HG03571 (cell line): ENCODE measurements around the gene ARHGAP18.

ENCODE experiments used
- ATAC-seq: cut with Tn5 transposase; IDR thresholded peaks from one replicate; pipeline ENCODE4 v1.9.1; 2021; ENCODE audit not compliant: unreplicated experiment

ARHGAP18 gene

DNA sequence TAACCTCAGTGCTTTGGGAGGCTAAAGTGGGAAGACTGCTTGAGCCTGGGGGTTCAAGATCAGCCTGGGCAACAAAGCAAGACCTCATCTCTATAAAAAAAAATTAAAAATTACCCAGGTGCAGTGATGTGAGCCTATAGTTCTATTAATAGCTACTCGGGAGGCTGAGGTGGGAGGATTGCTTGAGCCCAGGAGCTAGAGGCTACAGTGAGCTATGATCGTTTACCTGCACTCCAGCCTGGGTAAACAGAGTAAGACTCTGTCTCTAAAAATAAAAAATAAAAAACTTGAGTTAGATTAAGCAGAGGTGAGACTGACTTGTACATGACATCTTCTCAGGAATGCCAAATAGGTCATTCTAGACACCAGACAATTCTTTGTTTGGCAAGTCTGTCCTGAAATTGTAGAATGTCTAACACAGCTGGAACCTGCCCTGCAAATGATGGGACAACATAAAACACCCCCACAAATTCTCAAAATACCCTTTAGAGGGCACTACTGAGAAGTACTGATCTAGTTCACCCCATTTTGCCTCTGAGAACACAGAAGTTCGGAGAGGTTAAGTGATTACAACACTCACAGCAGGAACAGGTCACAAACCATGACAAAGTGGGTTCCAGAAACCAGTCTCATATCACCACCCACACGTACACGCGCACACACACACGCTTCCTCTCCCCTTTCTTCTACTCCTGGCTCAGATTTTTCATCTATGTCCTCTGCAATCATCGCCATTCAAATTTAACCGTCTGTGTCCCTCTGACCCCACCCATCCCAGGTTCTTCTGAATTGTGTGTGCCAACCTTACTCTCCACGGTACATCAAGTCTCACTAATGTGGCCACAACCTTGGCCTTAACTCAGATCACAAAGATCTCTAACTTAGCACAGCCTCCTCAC lies 38.3 kb downstream of the ARHGAP18 start:
- ATAC-seq: peak; percentile 84

DNA sequence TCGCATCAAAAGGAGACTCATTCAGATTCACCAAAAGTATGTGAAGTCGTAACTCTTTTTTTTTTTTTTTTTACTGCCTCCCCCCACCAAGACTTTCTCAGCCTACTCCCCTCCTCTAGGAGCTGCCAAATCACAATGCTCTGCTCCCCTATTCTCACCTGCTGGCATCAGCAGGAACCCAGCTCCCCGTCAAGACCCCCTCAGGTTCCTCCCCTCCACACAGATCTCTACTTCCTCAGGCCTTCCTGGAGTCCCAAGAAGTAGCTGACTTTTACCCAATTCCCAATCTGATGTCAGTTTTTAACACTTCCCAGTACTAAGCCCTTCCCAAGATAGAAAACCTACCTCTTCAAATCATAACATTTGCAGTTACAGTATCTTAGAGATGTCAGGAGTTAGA lies 39.3 kb downstream of the ARHGAP18 start:
- no peak for ATAC-seq

DNA sequence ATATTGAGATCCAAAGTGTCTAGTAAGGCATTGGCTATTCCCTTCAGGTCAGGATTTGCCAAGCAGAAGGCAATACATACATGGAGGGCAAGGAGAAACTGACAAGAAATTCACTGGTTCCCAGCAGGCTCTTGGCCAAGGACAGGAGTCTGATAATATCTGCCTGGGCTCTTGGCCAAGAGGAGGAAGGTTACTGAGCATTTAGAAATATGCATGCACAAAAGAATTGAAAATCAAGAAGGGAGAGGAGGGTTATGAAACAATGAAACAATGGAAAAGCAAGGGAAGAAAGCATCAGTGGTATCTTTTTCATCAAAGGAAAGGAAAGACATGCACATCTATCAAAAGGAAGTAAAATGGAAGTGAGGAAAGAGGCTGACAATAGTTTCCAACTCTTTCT lies 42.4 kb downstream of the ARHGAP18 start:
- ATAC-seq: no peak

DNA sequence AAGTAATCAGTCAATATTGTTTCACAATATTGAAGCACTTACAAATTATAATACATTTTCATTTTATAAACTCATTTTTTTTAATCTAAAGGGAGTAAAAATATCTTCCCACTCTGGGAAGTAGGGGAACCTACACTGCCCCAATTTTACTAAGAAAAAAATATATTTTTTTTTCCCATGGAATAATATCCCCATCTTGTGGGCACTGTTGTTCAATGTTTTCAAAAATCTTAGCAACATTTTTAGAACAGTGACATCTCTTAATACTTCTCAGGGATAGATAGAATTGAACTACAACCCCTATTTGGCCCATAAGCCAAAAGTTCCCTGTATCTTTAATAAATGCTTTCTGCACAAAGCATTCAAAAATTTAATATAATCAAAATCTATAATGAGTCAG lies 42.9 kb downstream of the ARHGAP18 start:
- no peak for ATAC-seq

DNA sequence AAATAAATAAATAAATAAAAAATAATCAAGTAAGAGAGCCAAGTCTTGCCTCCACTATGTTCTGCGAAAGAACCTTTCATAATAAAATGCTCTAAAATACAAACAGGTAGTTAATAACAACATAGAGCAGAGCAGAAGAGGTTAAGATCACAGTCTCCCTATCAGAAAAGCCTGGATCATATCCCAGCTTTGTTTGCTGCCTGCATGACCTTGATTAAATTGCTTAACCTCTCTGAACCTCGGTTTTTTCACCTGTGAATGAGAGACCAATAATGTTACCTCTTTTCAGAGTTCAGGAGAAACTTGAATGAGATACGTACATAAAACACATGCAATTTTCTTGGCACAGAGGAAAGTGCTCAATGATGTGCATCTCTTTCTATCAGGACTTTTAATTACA lies 44.4 kb downstream of the ARHGAP18 start:
- no peak for ATAC-seq

DNA sequence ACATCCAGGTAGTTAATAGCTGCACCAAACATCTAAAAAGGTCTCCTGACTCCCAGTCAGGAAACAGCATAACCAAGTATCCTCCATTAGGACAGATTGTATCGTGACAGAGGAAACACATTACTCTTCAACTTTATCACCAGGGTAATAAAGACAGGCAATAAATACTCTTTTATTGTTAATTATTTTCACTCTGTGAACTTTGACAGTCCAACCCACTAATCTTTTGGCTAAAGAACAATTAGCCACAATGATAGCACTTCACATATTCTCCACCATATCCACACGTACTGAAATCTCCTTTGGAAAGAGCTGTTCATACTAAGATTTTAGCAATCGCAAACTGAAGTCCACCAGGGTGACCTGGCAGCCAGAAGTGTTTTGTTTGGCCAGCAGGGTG lies 46.4 kb downstream of the ARHGAP18 start:
- no peak for ATAC-seq

DNA sequence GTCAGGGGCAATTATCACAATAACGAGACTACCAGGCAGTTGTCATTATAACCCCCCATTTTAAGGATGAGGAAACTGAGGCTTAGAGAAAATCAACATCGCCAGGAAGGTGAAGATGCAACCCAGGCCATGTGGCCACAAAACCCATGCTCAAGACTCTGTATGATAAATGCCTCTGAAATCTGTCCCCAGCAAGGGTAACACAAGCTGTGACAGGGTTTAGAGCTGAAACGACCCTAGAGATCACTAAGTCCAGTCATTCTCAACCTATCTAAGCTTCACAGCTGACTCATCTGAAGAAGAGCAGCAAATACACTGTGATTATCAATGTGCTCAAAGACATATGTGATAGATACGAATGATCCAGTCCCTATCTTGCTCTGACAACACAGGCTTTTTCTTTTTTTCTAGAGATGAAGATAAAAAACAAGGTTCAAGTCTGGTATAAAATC lies 47.0 kb downstream of the ARHGAP18 start:
- no peak for ATAC-seq

DNA sequence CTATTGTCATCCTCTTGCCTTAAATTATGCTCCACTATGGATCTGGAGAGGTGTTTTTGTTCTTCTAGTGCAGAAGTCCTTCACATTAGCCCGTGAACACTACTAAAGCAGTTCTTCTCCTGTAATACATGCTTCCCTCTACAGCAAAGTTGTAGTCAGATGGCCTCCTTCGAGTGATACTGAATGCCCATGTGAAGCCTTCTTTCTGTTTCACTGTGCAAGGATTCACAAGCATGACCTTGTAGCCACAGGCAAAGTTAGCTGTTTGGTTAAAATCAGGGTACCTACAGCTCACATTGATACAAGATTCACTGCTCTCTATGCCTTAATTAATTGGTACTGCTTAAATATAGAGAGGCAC lies 47.6 kb downstream of the ARHGAP18 start:
- peak; percentile 66 for ATAC-seq

DNA sequence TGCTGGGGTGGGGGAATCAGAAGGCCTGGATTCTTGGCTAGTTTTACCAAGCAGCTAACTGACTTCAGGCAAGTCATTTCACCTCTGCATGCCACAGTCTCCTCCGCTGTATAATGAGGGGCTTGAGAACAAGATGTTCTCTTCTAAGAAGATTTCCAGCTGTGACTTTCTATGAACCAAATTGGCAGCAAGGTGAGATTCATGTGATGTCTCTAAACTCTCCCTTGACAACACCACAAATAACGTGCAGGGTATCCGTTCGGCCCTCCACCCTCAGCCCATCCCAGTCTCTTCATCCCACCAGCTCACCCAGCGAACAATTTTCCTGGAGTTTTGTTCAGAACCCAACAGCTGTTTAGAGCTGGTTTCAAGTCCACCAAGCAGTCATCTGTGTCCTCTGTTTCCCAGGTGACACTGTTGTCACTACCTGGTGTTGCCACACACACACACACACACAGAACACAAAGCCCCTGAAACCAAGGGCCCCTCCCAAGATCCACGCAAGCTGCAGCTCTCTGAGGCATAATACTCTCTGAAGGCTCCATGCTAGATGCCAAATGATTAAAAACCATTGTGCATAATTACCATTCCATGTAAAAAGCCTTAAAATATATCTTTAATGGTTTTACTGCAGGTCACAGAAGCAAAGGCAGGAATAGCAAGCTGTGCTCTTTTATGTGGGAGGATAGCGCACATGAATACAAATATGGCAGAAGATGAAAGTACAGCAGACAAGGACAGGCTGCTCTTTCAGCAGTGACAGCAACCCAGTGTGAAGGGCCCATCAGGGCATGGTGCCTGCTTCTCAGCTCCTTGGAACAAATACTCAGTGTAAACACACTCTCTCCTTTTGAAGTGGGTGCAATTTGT lies 48.2 kb downstream of the ARHGAP18 start:
- ATAC-seq: peak; percentile 11

DNA sequence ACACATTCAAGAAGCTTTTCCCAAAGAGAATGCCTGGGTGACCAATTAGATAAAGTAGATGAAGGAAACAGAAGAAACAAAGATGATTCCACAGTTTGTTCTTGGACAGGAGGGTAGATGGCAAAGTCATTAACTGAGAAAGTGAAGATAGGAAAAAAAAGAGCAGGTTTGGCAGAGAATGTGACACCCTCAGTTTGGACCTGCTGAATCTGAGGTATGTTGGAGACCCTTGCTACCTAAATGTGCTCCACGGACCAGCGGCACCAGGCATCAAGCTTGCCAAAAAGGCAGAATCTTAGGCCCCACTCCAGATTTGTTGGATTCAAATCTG lies 49.7 kb downstream of the ARHGAP18 start:
- no peak for ATAC-seq

DNA sequence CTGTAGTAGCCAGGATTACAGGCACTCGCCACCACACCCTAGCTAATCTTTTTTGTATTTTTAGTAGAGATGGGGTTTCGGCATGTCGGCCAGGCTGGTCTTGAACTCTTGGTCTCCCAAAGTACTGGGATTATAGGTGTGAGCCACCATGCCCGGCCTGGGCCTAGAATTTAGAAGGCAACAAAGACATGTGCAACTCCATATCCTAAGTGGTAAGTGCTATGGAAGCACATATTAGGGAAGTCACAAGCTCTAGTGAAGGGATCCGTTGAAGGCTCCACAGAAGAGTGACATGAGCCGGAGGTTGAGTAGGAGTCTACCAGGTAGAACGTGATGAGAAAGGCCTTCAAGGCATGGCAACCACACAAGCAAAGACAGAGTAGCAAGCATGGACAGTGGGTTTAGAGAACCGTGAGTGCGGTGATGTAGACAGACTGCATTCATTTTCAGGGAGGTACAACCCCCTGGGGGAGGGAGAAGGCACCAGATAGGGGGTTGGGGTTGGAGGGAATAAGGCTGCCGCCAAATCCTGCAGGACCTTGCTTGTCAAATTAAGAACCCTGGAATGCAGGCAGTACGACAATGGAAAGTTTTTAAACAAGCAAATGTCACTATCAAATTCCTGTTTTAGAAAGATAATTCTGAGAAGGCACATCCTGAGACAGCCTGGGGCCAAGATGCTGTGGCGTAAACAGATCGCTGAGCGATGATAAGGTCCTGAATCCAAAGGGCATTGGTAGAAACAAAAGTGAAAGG lies 50.2 kb downstream of the ARHGAP18 start:
- ATAC-seq: no peak

DNA sequence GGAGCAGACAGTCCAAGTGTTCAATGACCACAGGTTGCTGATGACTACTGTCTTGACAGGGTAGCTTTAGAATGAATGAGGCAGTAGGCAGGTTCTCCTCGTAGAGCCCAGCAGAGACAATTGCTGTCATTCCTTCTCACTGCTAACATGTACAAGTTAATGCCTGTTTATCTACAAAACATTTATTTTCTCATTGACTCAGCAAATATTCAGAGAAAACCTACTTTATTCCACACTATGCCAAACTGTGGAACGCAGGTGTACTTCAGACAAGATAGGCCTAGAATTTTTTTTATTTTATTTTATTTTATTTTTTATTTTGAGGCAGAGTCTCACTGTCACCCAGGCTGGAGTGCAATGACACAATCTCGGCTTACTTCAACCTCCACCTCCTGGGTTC lies 50.8 kb downstream of the ARHGAP18 start:
- no peak for ATAC-seq

DNA sequence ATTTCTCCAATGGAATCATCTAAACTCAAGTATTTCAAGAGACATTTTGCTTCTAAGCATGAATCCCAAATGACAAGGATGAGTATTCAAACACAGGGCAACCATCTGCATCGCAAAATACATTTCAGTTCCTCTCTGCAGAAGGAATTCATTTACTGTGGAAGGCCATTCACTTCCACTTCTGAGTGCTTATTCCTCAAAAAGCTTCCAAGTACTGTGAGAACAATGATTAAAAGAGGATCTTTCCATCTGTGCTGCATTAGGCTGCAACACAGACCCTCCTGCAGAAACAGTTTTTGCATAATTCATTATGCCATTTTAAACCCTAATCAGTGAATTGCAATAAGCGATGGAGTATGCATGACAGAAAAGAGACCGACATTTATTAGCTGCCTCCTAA lies 52.5 kb downstream of the ARHGAP18 start:
- ATAC-seq: no peak

DNA sequence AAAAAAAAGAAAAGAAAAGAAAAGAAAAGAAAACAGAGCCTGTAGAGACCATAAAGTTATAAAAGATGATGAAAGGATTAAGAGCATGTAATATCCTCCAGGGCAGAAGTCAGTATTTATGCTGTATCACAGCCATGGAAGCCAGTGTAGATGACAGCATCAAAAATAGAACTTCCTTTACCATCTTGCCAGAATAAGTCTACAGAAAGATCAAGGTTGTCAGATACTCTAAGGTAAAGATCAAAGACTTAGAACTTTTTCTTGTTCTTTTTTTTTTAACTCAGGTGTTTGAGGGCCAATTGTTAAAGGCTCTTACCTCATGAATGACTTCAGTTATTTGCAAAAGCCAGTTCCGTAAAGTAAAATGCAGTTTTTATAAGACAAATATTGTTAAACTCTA lies 54.6 kb downstream of the ARHGAP18 start:
- ATAC-seq: no peak

DNA sequence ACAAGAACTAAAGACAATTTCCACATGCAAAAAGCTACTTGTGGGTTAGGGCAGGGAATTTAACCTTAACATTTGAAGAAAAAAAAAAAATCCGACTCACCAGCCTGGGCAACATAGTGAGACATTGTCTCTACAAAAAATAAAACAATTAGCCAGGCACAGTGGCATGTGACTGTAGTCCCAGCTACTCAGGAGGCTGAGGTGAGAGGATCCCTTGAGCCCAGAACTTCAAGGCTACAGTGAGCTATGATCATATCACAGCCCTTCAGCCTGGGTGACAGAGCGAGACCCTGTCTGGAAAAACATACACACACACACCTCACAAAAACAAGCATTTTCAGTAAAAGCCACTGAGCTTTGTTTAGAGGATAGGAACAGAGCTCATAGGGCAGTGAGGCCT lies 56.2 kb downstream of the ARHGAP18 start:
- no peak for ATAC-seq

DNA sequence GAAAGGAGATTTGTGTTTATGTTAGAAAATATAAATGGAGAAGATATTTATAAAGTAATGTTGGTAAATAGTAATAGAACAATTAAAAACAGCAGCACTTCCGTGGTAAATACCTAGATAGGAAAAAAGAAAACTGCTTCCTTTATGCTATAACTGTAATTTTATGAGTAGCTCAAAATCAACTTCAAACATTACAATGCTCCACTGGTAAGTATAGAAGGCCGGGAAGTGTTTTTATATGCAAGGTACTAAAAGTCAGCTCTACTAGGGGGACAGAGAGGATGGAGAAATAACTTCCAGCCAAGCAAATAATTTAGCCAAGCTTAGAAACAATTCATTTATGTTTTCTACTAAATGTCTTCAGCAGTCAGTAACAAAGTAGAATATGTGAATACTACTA lies 56.7 kb downstream of the ARHGAP18 start:
- no peak for ATAC-seq

DNA sequence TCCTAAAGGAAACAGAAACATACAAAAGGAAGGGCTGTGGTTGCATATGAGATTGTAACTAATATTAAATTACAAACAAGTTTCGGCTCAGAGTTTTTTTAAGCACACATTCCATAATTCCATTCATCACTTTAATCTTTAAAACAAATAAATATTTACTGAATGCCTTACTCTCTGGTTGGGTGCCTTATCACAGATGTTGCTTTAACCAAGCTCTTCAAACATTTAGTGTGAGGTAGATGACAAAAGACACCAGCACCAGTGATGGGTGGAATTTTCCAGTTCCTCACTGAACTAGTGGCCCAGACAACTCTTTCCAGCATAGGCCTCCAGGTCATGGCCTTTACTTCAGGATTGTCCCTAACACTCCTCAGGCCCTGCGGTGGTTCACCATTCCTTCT lies 58.7 kb downstream of the ARHGAP18 start:
- no peak for ATAC-seq

DNA sequence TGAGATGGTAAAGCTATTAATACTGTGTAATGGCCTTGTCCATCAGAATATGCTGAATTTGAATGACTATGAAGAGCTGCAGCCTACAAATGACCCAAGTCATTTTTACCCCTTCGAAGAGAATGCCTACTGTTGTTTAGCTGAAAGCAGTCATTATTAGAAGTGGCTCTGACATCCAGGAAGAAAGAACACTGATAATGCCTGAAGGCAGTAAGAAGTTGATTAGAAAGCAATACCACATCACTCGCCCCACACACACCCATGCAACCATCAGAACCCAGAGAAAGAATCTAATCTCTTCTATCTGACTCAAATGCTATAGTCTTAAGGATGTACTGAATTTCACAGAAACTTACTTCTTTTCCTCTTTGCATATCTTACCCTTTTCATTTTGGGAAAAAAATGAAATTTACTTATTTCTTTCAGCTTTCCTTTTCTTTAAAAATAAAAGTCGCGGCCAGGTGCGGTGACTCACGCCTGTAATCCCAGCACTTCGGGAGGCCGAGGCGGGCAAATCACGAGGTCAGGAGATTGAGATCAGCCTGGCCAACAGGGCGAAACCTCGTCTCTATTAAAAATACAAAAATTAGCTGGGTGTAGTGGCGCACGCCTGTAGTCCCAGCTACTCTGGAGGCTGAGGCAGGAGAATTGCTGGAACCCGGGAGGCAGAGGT lies 61.0 kb downstream of the ARHGAP18 start:
- no peak for ATAC-seq

DNA sequence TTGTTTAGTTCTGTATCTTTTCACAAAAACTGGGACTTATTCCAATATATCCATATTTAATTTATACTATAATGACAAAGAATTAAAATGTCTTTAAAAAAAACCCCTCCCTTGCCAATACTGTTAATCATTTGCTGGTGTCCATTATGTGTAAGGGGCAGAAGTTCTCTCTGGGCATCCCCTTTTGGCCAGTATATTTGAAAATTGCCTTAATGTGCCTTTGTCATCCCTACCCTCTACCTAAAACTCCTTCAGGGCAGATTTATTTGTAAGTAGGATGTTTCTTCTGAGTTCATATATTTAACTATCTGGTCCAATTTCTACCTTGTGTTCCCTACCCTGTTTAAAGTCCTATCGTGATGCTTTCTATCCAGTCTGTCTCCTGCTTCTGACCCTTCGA lies 62.9 kb downstream of the ARHGAP18 start:
- ATAC-seq: peak; percentile 39

DNA sequence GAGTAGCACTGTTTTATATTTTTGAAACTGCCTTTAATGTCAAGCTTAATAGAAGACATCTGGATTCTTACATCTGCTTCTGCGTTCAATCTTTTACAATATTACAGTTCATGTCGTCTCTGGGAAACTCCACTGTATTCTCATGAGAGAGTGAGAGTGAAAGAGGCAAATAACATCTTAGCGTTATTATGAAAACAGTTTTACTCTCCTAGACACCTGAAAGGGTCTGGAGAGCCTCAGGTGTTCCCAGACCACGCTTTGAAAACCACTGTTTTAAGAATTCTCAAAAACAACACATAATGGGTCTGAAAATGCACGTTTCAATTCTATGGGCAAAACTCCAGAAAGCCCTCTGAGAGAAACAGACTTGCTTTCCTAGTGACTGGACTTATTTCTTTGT lies 63.3 kb downstream of the ARHGAP18 start:
- ATAC-seq: peak; percentile 69
